GM19238 (cell line): ENCODE measurements around the gene ELOVL1.
"Not testable (repeated sequence)": the region's sequence is repeated elsewhere in the genome, so short reads cannot be mapped to it uniquely, and the experiment has no call there.

Experiments used
- DNase-seq: peaks from one replicate; pipeline ENCODE4 v3.0.0; 2011; ENCODE audit warnings: low spot score; ENCODE audit not compliant: insufficient read length

The ELOVL1 gene

GRCh38 chr1:43382027-43382779 lies 14.4 kb upstream of the ELOVL1 start:
- no peak for DNase-seq

- no peak for DNase-seq
These were observed 13.8 kb upstream of the ELOVL1 start for GRCh38 chr1:43381612-43382011.

- DNase-seq, result no peak
These were observed 11.7 kb upstream of the ELOVL1 start for GRCh38 chr1:43379476-43379875.

- DNase-seq, result no peak
These were observed 10.0 kb upstream of the ELOVL1 start for GRCh38 chr1:43377831-43378230.

GRCh38 chr1:43376723-43377235 lies 9.0 kb upstream of the ELOVL1 start:
- DNase-seq, result no peak

- no peak for DNase-seq
These were observed 5.5 kb upstream of the ELOVL1 start for GRCh38 chr1:43373066-43373940.

- DNase-seq, result no peak
These were observed 4.4 kb upstream of the ELOVL1 start for GRCh38 chr1:43372172-43372571.

- no peak for DNase-seq
These were observed 2.8 kb upstream of the ELOVL1 start for GRCh38 chr1:43370564-43370963.

- not testable (repeated sequence) for DNase-seq
These were observed 2.0 kb upstream of the ELOVL1 start for GRCh38 chr1:43369779-43370178.

GRCh38 chr1:43368646-43369020 lies 822 bp upstream of the ELOVL1 start:
- DNase-seq, result no peak

GRCh38 chr1:43367026-43367903 lies 546 bp downstream of the ELOVL1 start:
- peak; percentile 76 for DNase-seq

- DNase-seq, result no peak
These were observed 1.2 kb downstream of the ELOVL1 start for GRCh38 chr1:43366601-43367025.

GRCh38 chr1:43366179-43366578 lies 1.6 kb downstream of the ELOVL1 start:
- DNase-seq, result no peak

- no peak for DNase-seq
These were observed 2.1 kb downstream of the ELOVL1 start for GRCh38 chr1:43365678-43366077.

- no peak for DNase-seq
These were observed 3.8 kb downstream of the ELOVL1 start for GRCh38 chr1:43363935-43364525.

GRCh38 chr1:43363283-43363934 lies 4.4 kb downstream of the ELOVL1 start:
- no peak for DNase-seq

- no peak for DNase-seq
These were observed 7.2 kb downstream of the ELOVL1 start for GRCh38 chr1:43360616-43361015.

GRCh38 chr1:43359696-43360095 lies 8.1 kb downstream of the ELOVL1 start:
- no peak for DNase-seq

GRCh38 chr1:43358746-43359693 lies 8.8 kb downstream of the ELOVL1 start, which contains the start of gene CDC20:
CDC20 (plus strand) TSS chr1:43358981; CDS start chr1:43359216, 235 bp downstream.
- DNase-seq, result peak; percentile 89
